ENCODE data around the gene KCNJ8. TPM values are rescaled to one million over a fixed set of nuclear protein-coding genes. Genes with fewer than 3 reads are reported as not detected.

KCNJ8 gene
- polyA plus RNA-seq (2013, experiment 1 of 4) = 0.48 TPM
- 1.1 TPM for polyA plus RNA-seq (2013, experiment 2 of 4)
- polyA plus RNA-seq (2013, experiment 3 of 4) = 0.69 TPM
- polyA plus RNA-seq (2013, experiment 4 of 4) = 0.73 TPM

DNA sequence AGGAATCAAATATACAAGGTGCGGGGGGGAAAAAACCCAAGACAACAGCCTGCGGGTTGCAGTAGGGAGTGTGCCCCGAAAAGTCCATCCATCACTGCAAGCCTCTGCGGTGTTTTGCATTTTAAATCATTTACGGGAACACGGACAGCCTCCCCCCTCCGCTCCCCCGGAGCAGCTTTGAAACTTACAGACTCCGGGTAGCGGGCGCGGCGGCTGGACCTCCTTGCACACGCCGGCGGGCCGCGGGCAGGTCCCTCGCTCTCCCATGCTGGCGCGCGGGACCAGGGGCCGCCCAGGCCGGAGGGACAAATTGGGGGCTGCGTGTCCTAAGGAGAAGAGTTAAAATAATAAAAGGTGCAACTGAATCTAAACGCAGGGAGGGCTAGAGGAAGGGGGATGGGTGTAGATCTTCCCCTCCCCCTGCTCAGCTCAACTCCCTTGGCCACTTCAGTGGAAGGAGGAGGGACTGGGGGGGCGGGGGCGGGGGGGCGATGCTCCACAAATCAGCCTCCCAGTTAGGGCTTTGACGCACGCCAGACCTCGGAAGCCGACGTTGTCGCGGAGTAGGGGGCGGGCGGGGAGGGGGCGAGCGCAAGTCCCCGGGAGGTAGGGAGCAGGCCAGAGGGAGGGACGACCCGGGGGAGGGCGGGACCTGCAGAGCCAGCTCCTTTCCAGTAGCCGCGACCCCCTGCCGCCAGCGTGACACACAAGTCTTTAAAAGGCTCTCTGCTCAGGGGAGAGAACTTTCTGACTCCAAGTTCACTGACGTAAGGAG is at the start of gene KCNJ8:
Gene KCNJ8 (minus strand): TSS at position 349 of the 775 bp plus-strand sequence. CDS start 1,090 bp downstream, outside the sequence.
- peaks cover 37% of the 10 kb centered on the region for H3K27me3 ChIP-seq (ENCODE audit: control insufficient read depth, insufficient read depth, low read length, poor library complexity, severe bottlenecking)
- WGBS, 2 experiments = 1 to 2% methylated on average over 48 to 49 of the region's 49 CpGs
- no peaks in the 10 kb centered on the region for H3K36me3 ChIP-seq (ENCODE audit: control insufficient read depth, insufficient read depth, low read length)
- H3K4me3 ChIP-seq (ENCODE audit: insufficient read depth, low read depth, low read length) = peak within 1 kb of the TSS; percentile 52
- no peaks in the 10 kb centered on the region for H3K4me1 ChIP-seq (ENCODE audit: control insufficient read depth, insufficient read depth, low read length)
- H3K27ac ChIP-seq (ENCODE audit: insufficient read depth, low read depth, low read length, poor library complexity, severe bottlenecking) = no peak within 1 kb of the TSS
- no peaks in the 10 kb centered on the region for H3K9me3 ChIP-seq (ENCODE audit: control insufficient read depth, low read length)

DNA sequence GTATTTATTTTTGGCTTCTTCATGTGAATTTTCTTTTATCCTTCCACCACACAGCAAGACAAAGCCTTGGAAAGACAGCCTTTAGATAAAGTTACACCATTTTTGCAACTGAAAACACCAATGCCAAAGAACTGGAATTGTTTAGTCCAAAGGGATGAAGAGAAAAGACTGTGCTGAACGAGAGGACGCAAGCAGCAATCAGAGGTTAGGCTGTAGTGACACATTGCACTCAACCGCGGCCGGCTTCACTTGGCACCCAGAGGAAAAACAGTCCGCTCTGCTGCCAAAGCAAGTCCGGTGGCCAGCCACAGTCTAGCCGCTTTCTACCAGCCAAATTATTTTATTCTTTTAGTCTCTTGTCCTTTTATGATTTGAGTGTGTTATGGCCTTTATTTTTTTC is 49.1 kb upstream of the KCNJ8 start:
- no peaks in the 10 kb centered on the region for H3K9me3 ChIP-seq (ENCODE audit: control insufficient read depth, low read length)
- H3K4me1 ChIP-seq (ENCODE audit: control insufficient read depth, insufficient read depth, low read length) = no peaks in the 10 kb centered on the region
- no peaks in the 10 kb centered on the region for H3K27me3 ChIP-seq (ENCODE audit: control insufficient read depth, insufficient read depth, low read length, poor library complexity, severe bottlenecking)
- 93 to 96% methylated on average over 8 of the region's 8 CpGs for WGBS, 2 experiments
- no peak overlapping the region for H3K4me3 ChIP-seq (ENCODE audit: insufficient read depth, low read depth, low read length)
- H3K27ac ChIP-seq (ENCODE audit: insufficient read depth, low read depth, low read length, poor library complexity, severe bottlenecking) = no peak overlapping the region
- no peaks in the 10 kb centered on the region for H3K36me3 ChIP-seq (ENCODE audit: control insufficient read depth, insufficient read depth, low read length)

DNA sequence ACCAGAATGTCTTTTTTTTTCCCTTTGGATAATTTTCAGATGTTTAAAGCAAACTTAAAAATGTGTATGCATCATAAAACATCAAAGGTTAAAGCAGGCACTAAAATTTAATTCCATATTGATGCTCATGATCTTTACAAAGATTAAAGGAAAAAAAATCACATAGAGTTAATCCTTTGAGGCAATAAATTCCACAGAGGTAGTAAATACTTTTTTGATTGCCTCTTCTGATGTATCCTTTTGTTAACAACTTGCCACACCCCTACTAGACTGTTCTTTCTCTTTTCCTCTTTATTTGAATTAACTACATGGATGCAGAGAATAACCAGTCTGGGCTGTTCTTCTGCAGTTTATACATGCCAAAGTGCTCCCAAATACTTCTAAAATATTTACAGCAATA is 45.2 kb upstream of the KCNJ8 start:
- Histone ChIP-seq H3K27me3 (ENCODE audit: control insufficient read depth, insufficient read depth, low read length, poor library complexity, severe bottlenecking) (no peaks in the 10 kb centered on the region), H3K4me3 (ENCODE audit: insufficient read depth, low read depth, low read length) (no peak overlapping the region), H3K9me3 (ENCODE audit: control insufficient read depth, low read length) (no peaks in the 10 kb centered on the region), H3K27ac (ENCODE audit: insufficient read depth, low read depth, low read length, poor library complexity, severe bottlenecking) (no peak overlapping the region), H3K36me3 (ENCODE audit: control insufficient read depth, insufficient read depth, low read length) (no peaks in the 10 kb centered on the region), H3K4me1 (ENCODE audit: control insufficient read depth, insufficient read depth, low read length) (no peaks in the 10 kb centered on the region)

DNA sequence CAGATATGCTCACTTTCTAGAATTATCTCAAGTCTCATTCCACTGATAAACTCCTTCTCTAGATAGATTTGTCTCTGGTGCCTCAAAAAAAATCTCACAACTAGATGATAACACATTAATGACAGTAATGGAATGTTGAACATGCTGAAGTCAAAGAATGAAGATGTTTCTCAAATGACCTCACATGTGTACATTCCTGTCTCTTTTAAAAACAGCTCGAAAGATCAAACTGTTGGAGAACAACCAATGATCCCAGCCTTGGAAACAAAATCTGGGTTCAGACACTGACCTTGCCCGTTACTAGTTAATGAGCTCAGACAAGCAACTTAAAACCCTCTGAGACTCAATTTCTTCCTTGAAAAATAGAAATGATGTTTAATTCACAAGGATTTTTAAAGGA is 44.7 kb upstream of the KCNJ8 start:
- 76 to 98% methylated on average over 2 of the region's 2 CpGs for WGBS, 2 experiments
- no peaks in the 10 kb centered on the region for H3K36me3 ChIP-seq (ENCODE audit: control insufficient read depth, insufficient read depth, low read length)
- H3K27me3 ChIP-seq (ENCODE audit: control insufficient read depth, insufficient read depth, low read length, poor library complexity, severe bottlenecking) = no peaks in the 10 kb centered on the region
- no peaks in the 10 kb centered on the region for H3K9me3 ChIP-seq (ENCODE audit: control insufficient read depth, low read length)
- H3K27ac ChIP-seq (ENCODE audit: insufficient read depth, low read depth, low read length, poor library complexity, severe bottlenecking) = no peak overlapping the region
- H3K4me1 ChIP-seq (ENCODE audit: control insufficient read depth, insufficient read depth, low read length) = no peaks in the 10 kb centered on the region
- no peak overlapping the region for H3K4me3 ChIP-seq (ENCODE audit: insufficient read depth, low read depth, low read length)

DNA sequence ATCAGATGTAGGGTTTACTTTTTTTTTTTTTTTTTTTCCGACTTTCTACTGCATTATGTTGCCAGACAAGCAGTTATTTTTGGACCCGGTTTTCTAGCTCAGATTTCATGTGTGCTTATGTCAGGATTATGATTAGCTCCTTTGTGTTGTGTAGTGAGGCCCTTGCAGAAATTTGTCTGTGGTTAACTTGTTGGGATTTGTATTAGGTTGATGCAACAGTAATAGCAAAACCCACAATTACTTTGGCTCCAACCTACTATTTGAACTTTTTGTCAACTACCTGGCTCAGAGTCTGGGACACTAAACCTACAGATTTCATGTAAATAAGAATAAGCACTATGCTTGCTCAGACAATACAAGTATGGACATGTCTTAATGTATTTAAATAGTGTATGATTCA is 44.1 kb upstream of the KCNJ8 start:
- WGBS, 2 experiments = 83 to 98% methylated on average over 1 to 2 of the region's 2 CpGs
- Histone ChIP-seq H3K4me1 (ENCODE audit: control insufficient read depth, insufficient read depth, low read length) (no peaks in the 10 kb centered on the region), H3K9me3 (ENCODE audit: control insufficient read depth, low read length) (no peaks in the 10 kb centered on the region), H3K4me3 (ENCODE audit: insufficient read depth, low read depth, low read length) (no peak overlapping the region), H3K27me3 (ENCODE audit: control insufficient read depth, insufficient read depth, low read length, poor library complexity, severe bottlenecking) (no peaks in the 10 kb centered on the region), H3K27ac (ENCODE audit: insufficient read depth, low read depth, low read length, poor library complexity, severe bottlenecking) (no peak overlapping the region), H3K36me3 (ENCODE audit: control insufficient read depth, insufficient read depth, low read length) (no peaks in the 10 kb centered on the region)

DNA sequence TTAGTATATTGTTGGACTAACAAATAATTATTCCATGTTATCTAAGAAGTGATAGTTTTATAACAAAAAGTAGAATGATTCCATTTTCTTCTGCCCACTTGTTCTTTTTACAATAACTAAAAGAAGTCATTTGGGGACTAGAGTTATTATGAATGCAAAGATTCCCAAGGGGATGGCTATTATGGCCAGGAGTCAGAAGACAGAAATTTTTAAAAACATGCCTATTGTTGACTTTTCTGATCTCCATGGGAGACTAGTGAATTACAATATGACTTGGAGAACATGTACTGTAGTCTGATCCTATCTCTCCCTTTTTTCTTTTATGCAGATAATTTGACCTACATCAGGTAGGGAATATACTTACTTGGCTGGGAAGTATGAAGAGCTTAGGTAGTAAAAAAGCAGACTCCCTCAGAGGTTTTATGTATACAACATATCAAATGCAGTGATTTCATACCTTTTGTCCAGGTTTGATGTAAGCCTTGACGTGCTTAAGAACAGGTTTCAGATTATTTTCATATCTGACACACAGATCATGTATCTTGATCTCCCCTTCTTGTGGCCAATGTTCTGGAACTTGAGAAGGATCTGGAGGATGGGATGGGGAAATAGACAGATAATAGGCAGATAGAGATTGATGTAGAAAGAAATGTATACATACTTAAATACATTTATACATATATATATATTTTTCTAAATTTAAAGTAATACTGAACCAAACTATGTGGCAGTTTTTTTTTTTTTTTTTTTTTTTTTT is 41.0 kb upstream of the KCNJ8 start:
- Histone ChIP-seq H3K36me3 (ENCODE audit: control insufficient read depth, insufficient read depth, low read length) (no peaks in the 10 kb centered on the region), H3K27me3 (ENCODE audit: control insufficient read depth, insufficient read depth, low read length, poor library complexity, severe bottlenecking) (no peaks in the 10 kb centered on the region), H3K9me3 (ENCODE audit: control insufficient read depth, low read length) (no peaks in the 10 kb centered on the region), H3K4me3 (ENCODE audit: insufficient read depth, low read depth, low read length) (no peak overlapping the region), H3K4me1 (ENCODE audit: control insufficient read depth, insufficient read depth, low read length) (no peaks in the 10 kb centered on the region), H3K27ac (ENCODE audit: insufficient read depth, low read depth, low read length, poor library complexity, severe bottlenecking) (no peak overlapping the region)
- WGBS, 2 experiments = 93 to 100% methylated on average over 1 of the region's 1 CpG

DNA sequence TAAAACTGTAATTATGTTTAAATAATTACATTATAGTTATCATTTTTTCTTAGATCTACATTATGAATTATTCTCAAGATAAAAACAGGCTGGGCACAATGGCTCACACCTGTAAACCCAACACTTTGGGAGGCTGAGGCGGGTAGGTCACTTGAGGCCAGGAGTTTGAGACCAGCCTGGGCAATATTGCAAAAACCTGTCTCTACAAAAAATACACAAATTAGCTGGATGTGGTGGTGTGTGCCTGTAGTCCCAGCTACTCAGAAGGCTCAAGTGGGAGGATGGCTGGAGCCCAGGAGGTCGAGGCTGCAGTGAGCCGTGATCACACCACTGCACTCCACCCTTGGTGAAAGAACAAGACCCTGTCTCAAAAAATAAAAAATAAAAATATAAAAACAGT is 40.3 kb upstream of the KCNJ8 start:
- 94 to 97% methylated on average over 3 of the region's 3 CpGs for WGBS, 2 experiments
- Histone ChIP-seq H3K27me3 (ENCODE audit: control insufficient read depth, insufficient read depth, low read length, poor library complexity, severe bottlenecking) (no peaks in the 10 kb centered on the region), H3K4me3 (ENCODE audit: insufficient read depth, low read depth, low read length) (no peak overlapping the region), H3K36me3 (ENCODE audit: control insufficient read depth, insufficient read depth, low read length) (no peaks in the 10 kb centered on the region), H3K4me1 (ENCODE audit: control insufficient read depth, insufficient read depth, low read length) (no peaks in the 10 kb centered on the region), H3K27ac (ENCODE audit: insufficient read depth, low read depth, low read length, poor library complexity, severe bottlenecking) (no peak overlapping the region), H3K9me3 (ENCODE audit: control insufficient read depth, low read length) (no peaks in the 10 kb centered on the region)

DNA sequence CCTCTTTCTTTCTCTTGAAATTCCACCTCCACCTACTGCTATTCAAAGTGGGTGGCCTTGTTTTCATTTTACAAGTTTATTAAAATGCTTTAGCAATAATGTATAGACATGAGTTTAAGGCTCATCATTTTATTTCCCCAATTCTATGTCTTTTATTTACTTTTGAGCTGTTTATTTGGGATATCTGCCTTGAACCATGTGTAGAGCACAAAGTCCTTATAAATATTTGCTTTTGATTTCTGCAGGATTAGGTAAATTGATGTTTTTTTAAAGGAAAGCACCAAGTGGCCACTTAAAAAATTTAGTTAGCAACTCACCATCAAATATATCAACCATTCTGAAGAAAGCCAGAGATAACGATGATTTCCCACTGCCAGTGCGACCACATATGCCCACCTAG is 39.8 kb upstream of the KCNJ8 start:
- no peak overlapping the region for H3K27ac ChIP-seq (ENCODE audit: insufficient read depth, low read depth, low read length, poor library complexity, severe bottlenecking)
- no peaks in the 10 kb centered on the region for H3K36me3 ChIP-seq (ENCODE audit: control insufficient read depth, insufficient read depth, low read length)
- H3K4me3 ChIP-seq (ENCODE audit: insufficient read depth, low read depth, low read length) = no peak overlapping the region
- no peaks in the 10 kb centered on the region for H3K4me1 ChIP-seq (ENCODE audit: control insufficient read depth, insufficient read depth, low read length)
- H3K27me3 ChIP-seq (ENCODE audit: control insufficient read depth, insufficient read depth, low read length, poor library complexity, severe bottlenecking) = no peaks in the 10 kb centered on the region
- no peaks in the 10 kb centered on the region for H3K9me3 ChIP-seq (ENCODE audit: control insufficient read depth, low read length)
- 91 to 94% methylated on average over 2 of the region's 2 CpGs for WGBS, 2 experiments

DNA sequence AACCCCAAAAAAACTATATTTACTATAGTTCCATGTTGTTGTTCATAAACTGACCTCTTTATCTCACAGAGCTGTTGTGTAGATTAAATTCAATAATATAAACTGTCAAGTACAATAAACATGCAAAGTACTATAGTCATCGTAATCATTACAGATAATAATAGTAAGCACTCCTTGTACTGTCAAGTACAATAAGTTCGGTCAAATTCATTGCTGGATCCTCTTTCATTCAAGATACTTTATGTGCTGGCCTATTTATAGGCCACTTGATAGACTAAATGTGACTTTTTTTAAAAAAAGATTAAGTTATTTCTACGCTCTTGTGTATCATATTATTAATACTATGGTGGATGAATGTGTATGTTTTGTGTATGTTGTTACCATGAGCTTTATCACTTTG is 39.2 kb upstream of the KCNJ8 start:
- no peaks in the 10 kb centered on the region for H3K36me3 ChIP-seq (ENCODE audit: control insufficient read depth, insufficient read depth, low read length)
- no peak overlapping the region for H3K4me3 ChIP-seq (ENCODE audit: insufficient read depth, low read depth, low read length)
- H3K27ac ChIP-seq (ENCODE audit: insufficient read depth, low read depth, low read length, poor library complexity, severe bottlenecking) = no peak overlapping the region
- H3K27me3 ChIP-seq (ENCODE audit: control insufficient read depth, insufficient read depth, low read length, poor library complexity, severe bottlenecking) = no peaks in the 10 kb centered on the region
- no peaks in the 10 kb centered on the region for H3K9me3 ChIP-seq (ENCODE audit: control insufficient read depth, low read length)
- H3K4me1 ChIP-seq (ENCODE audit: control insufficient read depth, insufficient read depth, low read length) = no peaks in the 10 kb centered on the region
- WGBS, 2 experiments = 87 to 100% methylated on average over 2 to 3 of the region's 3 CpGs

DNA sequence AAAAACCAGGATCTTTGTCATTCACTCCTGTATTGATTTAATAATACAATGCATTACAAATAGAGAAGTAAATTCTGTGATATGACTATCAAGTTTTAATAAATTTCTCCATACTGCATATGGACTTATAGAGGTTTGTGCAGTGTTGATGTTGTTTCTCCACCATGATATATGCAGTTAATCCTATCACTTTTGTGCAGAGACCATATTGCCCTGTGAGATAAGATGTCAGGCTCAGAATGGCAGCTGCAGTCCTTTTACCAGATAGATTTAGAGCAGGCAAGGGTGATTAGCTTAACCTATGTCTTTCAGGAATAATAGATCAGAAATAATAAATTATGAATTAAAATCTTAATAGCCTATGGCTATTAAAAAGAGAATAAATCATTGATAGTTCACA is 38.6 kb upstream of the KCNJ8 start:
- Histone ChIP-seq H3K27me3 (ENCODE audit: control insufficient read depth, insufficient read depth, low read length, poor library complexity, severe bottlenecking) (no peaks in the 10 kb centered on the region), H3K4me1 (ENCODE audit: control insufficient read depth, insufficient read depth, low read length) (no peaks in the 10 kb centered on the region), H3K9me3 (ENCODE audit: control insufficient read depth, low read length) (no peaks in the 10 kb centered on the region), H3K36me3 (ENCODE audit: control insufficient read depth, insufficient read depth, low read length) (no peaks in the 10 kb centered on the region), H3K4me3 (ENCODE audit: insufficient read depth, low read depth, low read length) (no peak overlapping the region), H3K27ac (ENCODE audit: insufficient read depth, low read depth, low read length, poor library complexity, severe bottlenecking) (no peak overlapping the region)
